A549 treated with CORT108297 at 1 μM for 4 hours (cell line): ENCODE results near the gene SCN8A. TPM values are rescaled to one million over a fixed set of nuclear protein-coding genes. Genes with fewer than 3 reads are reported as not detected.

Experiments used
- total RNA-seq: library from RNA; stranded (reverse); fragments of 200-300 nt; extraction: Qiagen RNA extraction; gene quantifications from 5 replicates; pipeline ENCODE4 v1.2.3, GENCODE V29; 2022

Gene SCN8A
- total RNA-seq = 1.3 to 2.1 TPM (median 1.6 TPM) in 5 replicates

DNA sequence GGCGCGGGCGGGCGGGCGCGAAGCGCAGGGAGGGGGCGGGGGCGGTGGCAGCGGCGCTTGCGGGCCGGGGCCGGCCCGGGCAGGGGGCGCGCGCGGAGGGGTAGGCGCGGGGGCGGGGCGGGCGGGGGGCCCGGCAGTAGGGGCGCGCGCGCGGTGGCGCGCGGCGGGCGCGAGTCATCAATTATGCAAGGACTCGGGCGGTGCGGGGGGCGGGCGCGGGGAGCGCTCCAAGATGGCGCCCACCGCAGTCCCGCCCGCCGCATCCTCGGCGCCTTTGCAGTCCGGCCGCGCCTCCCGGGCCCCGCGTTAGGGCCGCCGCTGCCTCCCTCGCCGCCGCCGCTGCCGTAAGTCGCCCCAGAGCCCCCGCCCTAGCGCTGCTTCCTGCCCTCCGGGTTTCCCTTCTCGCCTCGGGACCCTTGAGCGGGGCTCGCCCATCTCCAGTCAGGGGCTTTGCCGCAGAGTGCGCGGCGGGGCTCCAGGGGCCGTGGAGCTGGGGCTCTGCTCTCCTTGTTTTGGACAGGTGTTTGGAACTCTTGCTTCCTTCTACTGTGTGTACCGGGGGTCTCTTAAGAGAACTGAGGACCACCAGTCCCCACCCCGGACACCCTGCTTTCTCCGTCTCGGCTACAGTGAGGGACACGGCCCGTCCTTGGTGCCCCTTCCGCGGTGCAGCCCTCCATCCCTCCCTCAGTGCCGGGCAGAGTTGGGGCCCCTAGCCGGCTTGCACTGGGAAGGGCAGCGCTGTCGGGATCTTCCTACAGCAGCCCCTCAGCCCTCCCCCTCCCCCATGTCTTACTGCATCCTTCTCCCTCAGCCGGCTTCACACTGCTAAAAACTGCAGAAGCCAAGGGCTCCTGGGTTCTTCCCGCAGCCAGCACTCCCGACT is at the start of gene SCN8A:
TSS of gene SCN8A (plus strand) at position 218 of the 886 bp plus-strand sequence. CDS start 71,585 bp downstream, outside the sequence.

DNA sequence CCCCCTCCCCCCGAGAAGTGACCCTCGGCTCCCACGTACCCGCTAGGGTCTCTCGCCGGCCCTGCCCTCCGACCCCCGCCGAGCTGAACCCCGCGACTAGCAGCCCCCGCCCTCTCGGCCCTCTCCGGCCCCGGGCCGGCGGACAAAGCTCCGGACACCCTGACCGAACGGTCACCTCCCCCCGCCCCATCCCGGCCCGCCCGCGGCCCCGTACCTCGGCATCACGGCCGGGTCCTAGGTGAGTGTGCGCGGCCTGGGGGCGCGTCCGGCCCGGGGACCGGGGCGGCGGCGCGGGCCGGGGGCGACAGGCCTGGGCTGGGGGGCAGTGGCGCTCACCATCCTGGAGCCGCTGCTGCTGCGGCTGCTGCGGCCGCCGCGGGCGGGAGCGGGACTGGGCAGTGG is 257.3 kb downstream of the SCN8A start, which contains the start of gene FIGNL2:
TSS of gene FIGNL2 (minus strand) at position 393 of the 402 bp plus-strand sequence. CDS start 26,305 bp downstream, outside the sequence.

Other genes with a start within 250 kb of the SCN8A start
- gene CELA1, start 244.6 kb upstream of the SCN8A start, total RNA-seq = not detected in 5 replicates
- gene GALNT6, start 199.8 kb upstream of the SCN8A start, total RNA-seq = 2.3 to 4.0 TPM (median 2.9 TPM) in 5 replicates
- 0.82 to 1.6 TPM (median 1.2 TPM) in 5 replicates for gene SLC4A8, start 166.4 kb upstream of the SCN8A start, total RNA-seq